ENCODE results near the gene CDK5R1.

The CDK5R1 gene

DNA sequence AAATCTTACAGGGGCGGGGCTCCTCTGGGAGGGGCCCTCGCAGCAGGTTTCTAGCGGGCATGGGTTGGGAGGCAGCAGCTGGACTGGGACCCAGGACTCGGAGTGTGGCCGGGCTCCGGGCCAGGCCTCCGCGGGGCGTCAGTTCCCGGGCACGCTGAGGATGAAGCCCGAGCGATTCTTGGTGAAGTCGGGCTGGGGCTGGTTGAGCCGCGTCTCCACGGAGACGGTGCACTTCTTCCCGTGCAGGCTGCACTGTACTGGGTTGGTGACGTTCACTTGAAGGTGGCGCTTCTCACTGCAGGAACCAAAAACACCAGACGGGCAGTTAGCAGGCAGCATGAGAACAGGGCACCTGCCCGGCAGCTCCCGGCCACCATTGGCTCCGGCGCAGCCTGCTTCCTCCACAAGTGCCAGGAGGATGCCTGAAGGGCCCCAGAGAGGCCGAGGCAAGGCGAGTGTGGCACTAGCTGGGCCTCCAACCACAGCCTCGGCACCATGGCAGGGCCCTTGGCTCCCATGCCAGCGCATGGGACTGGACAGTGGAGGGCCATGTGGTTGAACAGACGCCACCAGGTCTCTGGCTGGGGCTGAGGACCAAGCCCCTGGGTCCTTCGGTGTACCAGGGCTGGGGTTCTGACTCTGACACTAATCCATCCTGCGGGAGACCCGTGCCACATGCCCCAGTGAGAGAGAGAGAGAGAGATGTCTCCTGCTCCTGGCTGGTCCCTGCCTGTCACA is 8.0 kb downstream of the CDK5R1 start:
- peak; percentile 69 for DNase-seq

DNA sequence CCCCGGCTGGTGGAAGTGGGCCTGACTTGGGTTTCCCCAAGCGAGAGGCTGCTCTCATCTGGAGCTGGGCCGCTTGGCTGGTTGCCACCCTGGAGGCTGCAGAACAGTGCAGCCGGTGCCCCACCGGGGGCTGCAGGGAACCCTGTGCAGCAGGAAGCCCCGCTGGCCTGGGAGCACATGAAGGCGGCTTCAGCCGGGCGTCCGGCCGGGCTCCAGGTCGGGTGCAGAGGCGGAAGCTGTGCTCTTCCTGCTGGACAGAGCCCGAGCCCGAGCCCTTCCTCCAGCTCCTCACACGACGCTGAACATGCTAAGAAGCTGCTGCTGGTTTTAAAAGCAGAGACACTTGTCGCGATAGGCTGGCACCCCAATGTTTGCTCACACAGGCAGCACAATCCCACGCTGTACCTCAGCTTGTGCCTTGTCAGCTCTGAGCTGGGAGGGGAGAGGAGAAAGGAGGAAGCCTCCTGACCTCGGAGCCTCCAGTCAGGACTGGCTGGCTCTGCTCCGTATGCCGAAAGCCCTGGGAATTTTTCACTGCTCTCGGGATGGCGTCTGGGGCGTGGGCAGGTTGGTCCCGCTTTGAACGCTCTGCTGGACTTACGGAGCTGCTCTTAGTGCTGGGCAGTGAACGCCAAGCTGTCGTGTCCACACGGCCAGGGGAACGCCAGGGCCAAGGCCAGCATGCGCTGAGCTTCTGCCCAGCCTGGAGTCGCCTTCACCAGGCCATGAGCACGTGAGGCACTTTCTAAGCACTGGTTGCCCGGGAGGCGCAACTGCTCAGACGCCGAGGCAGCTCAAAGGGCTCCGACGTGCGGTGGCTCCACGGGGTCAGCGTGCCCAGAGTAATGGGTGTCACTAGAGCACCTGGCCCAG is 8.8 kb downstream of the CDK5R1 start:
- no peak for DNase-seq

DNA sequence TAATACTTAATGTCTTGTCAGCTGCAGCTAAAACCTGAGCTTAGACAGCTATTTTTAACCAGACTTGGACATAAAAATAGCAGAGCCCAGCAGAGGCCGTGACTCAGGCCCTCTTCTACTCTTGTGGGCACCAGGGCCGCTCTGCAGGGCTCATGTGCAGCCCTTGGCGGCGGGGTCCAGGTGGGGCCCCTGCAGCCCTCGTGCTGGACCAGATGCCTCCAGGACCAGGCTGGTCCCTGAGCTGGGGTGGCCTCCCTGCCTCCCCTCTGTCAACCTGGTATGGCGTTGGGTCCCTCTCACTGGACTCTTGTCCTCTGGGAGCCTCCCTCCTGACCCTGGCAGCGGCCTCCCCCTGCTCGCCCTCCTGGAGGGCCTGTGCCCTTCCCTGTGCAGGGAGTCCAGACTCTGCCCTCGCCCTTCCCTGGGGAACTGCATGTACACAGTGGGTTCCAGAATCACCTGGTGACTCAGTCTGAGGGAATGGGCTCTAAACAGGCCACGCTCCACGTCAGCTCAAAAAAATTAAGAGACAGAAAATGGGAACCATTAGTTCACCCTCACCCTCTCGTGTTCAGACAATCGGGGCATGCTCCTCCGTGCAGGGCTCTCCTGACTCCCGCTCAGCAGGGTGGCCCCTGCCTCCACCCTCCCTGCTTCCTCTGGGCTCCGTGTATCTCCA is 9.7 kb downstream of the CDK5R1 start:
- no peak for DNase-seq

DNA sequence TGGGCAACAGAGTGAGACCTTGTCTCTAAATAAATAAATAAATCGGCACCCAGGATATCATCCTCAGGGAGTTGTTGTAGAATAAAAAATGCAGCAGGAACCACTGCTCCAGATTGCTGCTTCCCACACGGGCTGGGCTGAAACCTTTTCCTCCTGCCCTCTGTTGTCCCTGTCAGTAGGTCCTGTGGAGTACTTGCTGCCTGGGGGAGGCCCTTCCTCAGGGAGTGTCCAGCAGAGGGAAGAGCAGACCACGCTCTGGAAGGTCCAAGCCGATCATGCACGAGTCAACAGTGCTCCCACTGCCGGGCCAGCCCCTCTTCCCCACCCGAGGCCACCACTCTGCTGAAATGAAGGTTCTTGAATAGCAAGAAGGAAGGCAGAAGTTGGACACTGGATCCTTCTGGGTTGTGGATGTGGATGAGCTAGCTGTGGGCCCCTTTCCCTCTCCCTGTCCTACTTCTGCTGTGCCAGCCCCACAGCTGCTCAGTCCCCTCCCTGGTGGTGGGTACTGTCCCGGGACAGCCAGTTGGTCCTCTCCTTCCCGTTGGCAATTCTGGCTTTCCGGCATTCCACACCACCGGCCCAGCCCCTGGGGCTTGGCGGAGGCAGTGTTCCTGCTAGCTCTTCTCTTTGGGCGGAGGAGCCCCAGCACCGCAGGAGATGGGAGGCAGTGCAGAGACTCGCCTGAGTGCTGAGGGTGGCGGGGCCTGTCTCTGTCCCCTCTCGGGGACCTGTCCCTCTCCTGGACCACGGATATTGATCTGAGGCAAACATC is 10.8 kb downstream of the CDK5R1 start:
- no peak for DNase-seq

DNA sequence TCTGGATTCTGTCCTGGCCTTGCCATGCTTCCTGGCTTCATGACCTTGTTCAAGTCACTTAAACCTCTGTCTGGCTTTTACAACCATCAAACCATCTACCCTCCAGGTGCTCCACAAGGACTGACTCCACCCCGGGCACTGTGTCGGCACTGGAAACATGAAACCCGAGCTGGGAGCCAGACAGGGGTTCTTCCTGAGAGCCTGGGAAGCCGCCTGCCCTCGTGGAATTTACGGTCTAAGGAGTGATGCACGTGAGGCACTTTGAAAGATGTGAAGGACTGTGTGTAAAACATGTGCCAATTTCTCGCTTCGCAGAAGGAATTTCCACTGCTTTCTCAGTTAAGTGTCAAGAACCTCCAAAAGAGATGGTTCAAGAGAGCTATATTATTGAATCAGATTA is 11.6 kb downstream of the CDK5R1 start:
- no peak for DNase-seq

DNA sequence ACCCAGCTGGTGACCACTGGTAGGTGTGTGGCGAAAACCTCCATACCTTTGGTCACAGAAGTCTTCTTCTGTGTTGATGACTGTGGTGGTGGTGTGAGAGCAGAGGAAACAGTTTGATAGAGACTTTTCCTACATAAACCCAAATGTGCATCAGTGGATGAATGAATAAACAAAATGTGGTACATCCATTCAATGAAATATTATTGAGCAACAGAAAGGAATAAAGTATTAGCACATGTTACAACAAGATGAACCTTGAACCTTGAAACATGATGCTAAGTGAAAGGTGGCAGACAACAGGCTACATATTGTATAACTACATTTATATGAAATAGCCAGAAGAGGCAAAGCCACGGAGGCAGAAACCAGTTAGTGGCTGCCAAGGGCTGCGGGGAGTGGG is 15.2 kb downstream of the CDK5R1 start:
- no peak for DNase-seq

DNA sequence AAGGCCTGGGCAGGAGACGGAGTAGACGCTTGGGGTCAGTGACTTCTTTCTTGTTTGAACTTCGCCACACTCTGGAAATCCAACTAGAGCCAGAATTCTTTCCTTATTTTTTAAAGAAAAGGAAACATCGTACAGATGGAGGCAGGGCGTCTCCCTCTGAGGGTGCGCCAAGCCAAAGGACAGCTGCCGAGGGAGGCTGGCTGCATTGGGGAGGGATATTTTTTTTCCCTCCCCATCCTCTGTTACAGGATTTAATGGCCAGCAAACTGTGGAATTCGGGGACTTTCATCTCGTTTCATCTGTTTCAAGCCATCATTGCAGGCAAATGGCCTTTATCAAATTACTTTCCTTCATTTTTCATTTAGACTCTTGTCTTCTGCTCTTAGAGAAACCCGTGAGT is 15.9 kb downstream of the CDK5R1 start:
- no peak for DNase-seq

DNA sequence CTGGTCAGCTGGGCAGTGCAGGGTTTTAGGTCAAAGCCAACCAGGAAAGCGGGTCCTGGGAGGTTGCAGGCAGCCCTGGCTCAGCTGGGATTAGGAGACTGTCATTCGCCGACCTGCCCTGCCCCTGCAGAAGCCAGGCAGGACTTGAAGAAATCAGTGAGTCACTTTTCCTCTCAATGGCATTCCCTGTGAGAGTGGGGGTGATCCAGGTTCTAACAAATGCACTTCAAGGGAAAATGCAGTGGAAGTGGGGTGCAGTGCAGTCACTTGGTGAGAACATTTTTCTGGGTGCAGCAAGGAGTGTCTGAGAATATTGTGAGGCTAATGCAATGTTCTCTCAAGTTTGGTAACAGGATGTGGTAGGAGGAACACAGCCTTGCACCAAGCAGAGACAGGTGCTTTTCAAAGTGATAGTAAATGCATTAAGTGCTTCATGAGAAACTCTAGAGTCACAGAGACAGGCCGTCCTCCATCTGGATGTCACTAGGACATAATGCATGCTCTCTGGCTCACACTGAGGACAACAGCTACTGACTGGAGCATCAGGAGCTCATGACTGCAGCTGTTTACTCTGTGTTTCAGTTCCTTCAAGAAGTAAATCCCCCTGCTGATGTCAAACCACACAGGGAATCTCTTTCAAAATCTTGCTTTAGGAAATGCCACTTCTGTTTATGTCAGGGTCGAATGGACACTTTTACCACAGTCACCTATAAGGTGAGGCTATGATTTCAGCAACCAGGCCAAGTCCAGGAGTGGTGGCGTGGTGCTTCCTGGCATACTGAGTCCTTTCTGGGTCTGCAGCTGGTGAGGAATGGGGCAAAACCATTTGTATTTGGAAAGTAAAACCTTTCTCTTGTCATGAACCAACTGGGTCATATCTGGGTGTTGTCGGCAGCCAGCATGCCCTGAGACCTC is 16.7 kb downstream of the CDK5R1 start:
- no peak for DNase-seq

DNA sequence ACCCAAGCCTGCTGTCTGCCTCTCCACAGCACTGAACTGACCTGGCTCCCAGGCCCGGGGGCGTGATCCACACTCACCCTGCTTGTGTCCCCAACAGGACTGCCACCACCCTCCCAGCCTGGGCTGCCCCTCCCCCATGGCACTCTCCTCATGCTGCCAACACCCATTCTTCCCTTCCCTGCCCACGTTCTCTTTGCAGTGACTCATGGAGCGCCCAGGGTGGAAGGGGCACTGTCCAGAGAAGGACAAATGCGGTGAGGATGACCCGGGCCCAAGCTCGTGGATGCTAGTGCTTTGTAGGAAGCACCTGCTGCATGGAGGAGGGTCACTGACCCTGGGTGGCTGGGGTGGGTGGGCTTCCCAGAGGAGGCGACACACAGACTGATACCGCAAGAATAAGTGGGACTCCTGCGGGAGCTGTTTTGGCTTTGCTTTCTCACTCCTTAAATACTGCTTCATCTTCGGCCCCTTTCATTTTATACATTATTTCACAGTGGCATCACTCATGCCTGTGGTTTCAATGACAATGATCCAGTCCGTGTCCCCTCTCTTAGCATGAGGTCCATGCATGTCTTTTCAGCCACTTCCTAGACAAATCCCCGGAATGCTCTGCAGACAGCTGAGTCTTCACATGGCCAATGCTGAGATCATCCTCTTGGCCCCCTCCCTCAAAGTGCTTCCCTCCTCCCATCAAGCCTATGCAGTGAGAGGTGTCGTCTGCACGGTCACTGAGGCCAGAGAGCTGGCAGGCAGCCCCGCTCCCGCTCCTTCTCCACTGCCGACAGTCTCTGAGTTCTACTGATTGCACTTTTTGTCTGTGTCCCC is 17.6 kb downstream of the CDK5R1 start:
- no peak for DNase-seq

DNA sequence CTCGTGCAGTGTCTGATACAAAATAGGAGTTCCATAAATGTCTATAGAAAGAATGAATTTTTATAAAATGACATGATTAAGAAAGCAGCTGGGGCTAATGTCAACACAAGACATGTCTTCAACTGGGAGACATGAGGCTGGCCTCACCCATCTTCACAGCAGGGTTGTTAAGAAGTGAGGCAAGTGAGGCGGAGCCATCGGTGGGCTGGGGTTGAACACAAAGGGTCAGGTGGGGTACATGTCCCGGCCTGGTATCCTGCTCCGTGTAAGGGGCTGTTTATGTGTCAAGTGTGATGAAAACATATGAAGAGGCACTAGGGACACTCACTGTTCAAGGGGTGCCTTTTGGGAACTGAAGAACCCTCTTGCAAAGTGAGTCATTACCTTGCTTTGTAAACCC is 22.1 kb downstream of the CDK5R1 start:
- no peak for DNase-seq

DNA sequence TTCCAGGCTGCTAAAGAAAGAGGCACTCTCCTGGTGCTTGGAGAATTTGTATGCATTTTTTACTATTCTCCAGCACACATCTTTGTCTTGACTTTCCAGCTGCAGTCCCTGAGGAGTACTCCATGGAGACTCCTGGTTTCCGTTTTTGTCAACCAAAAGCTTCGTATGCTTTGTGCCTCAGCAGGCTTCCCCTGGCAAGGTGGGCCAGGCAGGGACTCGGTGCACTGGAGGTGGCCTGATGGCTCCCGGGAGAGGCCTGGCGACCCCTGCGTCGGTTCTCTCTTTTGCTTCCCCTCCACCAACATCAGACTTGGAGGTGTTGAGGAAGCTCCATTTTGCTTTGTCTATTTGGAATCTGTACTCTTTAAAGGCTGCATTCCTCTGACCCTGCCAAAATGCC is 23.7 kb downstream of the CDK5R1 start:
- DNase-seq, result no peak

DNA sequence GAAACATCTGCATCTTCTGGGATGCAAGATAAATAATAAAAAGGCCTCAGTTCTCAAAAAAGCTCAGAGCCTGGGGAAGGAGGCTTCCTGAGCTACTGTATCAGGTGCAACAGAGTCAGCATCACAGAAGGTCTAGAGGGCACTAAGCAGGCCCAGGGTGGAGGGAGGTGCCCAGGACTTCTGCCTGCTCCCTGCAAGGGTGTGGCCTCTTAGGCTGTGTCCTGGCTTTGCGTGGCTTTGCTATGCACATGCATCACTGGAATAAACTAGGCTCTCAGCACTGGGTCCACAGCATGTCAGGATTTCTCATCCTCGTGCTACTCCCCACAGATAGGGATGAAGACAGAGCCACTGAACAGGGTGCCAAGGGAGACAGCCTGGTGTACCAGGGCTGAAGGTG is 25.5 kb downstream of the CDK5R1 start:
- no peak for DNase-seq

DNA sequence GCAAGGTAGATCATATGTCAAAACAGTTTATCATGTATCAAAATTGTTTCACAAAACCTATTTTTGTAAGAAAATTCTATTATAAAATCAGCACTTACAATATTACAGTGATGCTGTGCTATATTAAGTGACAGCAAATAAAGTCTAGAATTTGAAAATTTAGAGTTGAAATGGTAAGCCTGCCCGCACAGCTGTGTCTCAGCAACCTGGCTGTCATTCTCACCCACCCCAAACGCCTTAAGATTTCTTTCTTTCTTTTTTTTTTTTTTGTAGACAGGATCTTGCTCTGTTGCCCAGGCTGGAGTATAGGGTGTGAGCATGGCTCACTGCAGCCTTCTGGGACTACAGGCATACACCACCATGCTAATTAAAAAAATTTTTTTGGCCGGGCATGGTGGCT is 26.8 kb downstream of the CDK5R1 start:
- no peak for DNase-seq

DNA sequence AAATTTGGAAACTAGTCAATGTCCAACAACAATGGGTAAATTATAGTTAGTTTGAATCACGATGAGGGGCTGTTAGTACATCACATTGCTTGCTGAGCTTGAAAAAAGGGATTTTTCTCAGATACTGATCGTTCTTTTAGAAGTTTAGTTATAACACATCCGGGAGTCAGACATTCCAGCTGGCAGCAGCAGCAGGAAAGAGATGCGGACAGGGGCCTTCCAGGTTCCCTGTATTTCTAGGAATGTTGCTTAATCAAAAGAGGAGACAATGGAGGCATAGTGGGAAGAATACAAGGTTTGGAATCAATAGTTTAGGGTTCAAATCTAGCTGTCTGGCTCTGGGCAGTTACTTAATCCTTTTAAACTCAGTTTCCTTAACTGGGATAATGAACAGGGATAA is 27.8 kb downstream of the CDK5R1 start:
- no peak for DNase-seq

DNA sequence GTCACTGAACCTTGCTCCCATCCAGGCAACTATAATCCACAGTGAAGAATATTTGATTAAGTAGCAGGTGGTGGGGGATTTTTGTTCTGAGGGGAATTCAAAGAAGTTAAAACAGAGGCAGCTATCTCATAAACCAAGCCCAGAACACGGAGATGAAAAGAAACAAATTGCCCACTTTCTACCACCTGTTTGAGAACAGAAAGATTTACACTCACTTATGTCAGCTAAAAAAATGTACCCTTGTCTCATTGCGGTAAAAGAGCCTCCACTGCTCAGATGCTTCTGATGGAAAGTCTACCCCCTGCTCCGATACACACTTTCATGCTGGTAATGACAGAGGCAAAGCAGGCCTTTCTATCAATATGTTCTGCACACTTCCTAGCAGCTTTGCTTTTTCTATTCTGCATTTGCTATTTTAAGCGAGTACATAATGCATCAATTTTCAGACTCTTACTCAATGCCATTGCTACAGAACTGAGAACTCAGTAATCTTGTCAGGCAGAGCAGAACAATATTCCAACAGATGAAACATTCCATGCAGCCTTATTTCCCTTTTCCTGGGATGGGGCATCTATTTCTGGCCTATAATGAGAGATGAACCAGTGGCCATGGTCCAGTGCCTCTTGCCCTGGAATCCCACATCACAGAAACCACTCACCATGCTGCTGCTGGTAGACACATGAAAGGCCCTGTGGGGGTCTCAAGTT is 29.0 kb downstream of the CDK5R1 start:
- DNase-seq, result no peak

DNA sequence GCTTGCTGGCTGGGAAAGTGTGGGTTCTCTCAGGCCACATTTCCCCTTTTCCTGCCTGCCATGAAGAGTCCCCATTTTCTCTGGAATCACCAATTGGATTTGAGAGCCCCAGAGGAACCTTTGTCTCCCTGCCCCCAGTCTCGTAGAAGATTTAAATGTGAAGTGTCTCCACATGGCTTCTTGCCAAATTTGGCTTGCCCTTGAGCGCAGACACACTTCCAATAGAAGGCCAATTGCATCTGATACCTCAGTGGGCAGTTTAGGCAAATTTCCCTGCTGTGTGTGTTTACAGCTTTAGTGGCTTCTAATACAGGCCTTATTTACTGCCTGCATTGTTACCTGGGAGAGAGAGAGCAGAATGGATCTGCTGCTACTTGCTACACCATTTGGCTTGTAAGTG is 29.7 kb downstream of the CDK5R1 start:
- DNase-seq, result peak; percentile 90

DNA sequence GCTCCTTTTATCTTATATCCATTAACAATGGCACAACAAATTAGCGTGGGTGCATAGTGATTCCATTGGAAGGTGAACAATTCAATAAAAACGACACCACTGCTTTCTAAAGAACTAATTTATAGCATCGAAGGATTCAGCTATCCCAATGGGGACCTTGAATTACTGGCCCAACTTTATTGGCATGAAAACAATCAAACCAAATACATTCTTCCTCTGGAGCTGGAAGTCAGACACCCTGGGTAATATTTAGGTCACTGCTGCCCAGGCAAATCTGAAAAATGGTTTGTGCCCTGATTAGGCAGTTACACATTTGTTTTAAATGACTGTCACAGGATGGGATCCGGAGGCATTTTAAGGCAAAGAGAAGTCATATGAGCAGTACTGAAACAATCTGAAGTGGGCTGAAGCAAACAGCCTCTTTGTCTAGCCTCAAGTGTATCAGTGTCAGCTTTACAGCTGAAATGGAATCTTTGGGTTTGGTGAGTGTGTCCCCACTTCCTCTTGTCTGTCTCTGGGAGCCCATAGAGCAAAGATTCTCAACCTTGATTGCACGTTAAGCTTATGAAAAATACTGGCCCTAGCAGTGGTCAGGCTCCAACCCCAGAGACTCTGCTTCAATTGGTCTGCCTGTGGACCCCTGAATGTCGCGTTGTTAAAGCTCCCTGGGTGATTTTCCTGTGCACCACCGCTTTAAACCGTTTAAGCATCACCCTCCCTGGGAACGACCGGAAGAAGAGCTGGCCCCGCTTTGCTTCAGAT is 30.3 kb downstream of the CDK5R1 start:
- DNase-seq, result no peak

DNA sequence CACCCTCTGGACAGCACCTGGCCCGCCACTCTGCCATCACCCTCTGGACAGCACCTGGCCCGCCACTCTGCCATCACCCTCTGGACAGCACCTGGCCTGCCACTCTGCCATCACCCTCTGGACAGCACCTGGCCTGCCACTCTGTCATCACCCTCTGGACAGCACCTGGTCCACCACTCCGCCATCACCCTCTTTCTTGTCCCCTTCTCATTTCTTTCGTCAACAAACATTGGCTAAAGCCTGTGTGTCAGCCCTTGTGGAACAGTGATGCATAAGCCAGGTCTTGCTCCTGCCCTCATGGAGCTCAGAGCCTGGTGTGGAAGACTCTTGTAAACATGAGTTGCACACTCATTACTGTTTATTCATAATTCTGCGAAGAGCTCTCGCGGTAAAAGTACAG is 31.2 kb downstream of the CDK5R1 start:
- no peak for DNase-seq

DNA sequence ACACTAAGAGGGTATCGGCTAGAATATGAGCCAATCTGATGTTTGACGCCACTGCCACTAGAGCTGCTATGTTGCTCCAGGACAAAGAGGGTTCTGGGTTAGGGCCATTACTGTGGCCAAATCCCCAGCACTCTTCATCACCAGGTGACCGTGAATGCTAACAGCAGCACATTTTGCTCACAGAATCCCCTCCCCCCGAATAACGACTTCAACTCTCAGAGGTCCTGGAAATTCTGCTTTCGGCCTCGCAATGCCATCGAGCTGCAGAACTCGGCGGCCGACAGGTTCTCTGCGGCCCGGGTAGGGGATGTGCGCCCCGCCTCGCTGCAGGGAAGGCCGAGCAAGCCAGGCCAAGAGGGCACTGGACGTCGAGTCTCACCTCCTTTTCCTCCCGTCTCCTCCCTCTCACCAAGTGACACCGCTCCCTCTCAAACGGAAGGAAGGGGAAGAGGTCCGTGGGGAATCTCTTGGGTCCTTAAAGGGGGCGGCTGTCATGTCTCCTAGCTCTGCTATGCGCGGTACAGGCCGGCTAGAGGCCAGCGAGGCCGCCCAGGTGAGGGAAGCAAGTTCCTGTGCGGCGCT is 31.9 kb downstream of the CDK5R1 start:
- no peak for DNase-seq
